HepG2 (cell line): Measurements from ENCODE around the gene IGF2BP1. TPM values are rescaled to one million over a fixed set of nuclear protein-coding genes. Genes with fewer than 3 reads are reported as not detected.
A peak's percentile ranks its signal among the peaks of the same experiment; 100 is the strongest.

ENCODE experiments used
- CBX5 ChIP-seq: sonication (generic); formaldehyde crosslinking; IDR thresholded peaks from 2 replicates; pipeline ENCODE4 v1.4.0; 2020; ENCODE audit warnings: missing genetic modification reagents, borderline replicate concordance
- GABPA ChIP-seq, 2 experiments: IDR thresholded peaks; 2 replicates each; pipeline ENCODE4 v1.6.1; 2011 to 2016; ENCODE audit warnings: low read depth in 2 of 2, low read length in 1 of 2, missing biosample characterization in 1 of 2, missing genetic modification characterization in 1 of 2
- SCMH1 ChIP-seq: sonication (generic); formaldehyde crosslinking; IDR thresholded peaks from 2 replicates; pipeline ENCODE4 v1.9.0; 2021; ENCODE audit warnings: missing genetic modification reagents, mild to moderate bottlenecking, borderline replicate concordance
- ZBTB46 ChIP-seq: sonication (generic); formaldehyde crosslinking; IDR thresholded peaks from 2 replicates; pipeline ENCODE4 v1.4.0; 2020; ENCODE audit warnings: mild to moderate bottlenecking, missing genetic modification reagents, borderline replicate concordance
- ZMAT5 ChIP-seq: sonication (generic); formaldehyde crosslinking; IDR thresholded peaks from 2 replicates; pipeline ENCODE4 v1.5.0; 2020; ENCODE audit warnings: mild to moderate bottlenecking, low read depth, missing genetic modification reagents, borderline replicate concordance
- ZNF556 ChIP-seq: sonication (generic); formaldehyde crosslinking; IDR thresholded peaks from 2 replicates; pipeline ENCODE4 v1.4.0; 2020; ENCODE audit warnings: mild to moderate bottlenecking, missing genetic modification reagents, borderline replicate concordance
- polyA plus RNA-seq, 8 experiments: library from polyadenylated mRNA; depleted of rRNA in 3 of 8; stranded (reverse) in 7 of 8; unstranded in 1 of 8; fragments of >200 nt; fragmentation: Illumina TruSeq in 4 of 8; extraction: Trizol in 4 of 8; gene quantifications; 2 replicates each; pipeline versions ENCODE4 v1.2.1 to v1.2.3, GENCODE V29; 2011 to 2016; ENCODE audit warnings: low read depth in 4 of 8, missing spikeins in 1 of 8, mixed read lengths in 1 of 8; ENCODE audit not compliant: insufficient read depth in 1 of 8
- total RNA-seq, 5 experiments: library from RNA; depleted of rRNA; stranded (reverse); fragments of >200 nt; fragmentation: Illumina TruSeq; extraction: Trizol; gene quantifications; 2 replicates each; pipeline ENCODE4 v1.2.3, GENCODE V29; 2016; ENCODE audit warnings: low read depth in 1 of 5
- TF ChIP-seq, protein P1 (sequence below): sonication (generic); formaldehyde crosslinking; IDR thresholded peaks from 2 replicates; pipeline ENCODE4 v1.4.0; 2020; ENCODE audit warnings: missing genetic modification reagents
- TF ChIP-seq, protein P2 (sequence below): sonication (generic); formaldehyde crosslinking; IDR thresholded peaks from 2 replicates; pipeline ENCODE4 v1.5.0; 2020; ENCODE audit warnings: missing genetic modification reagents, mild to moderate bottlenecking, borderline replicate concordance
- TF ChIP-seq, protein P3 (sequence below): sonication (generic); formaldehyde crosslinking; IDR thresholded peaks from 2 replicates; pipeline ENCODE4 v1.4.0; 2020; ENCODE audit warnings: missing genetic modification reagents, borderline replicate concordance
- TF ChIP-seq, protein P4 (sequence below): sonication (generic); formaldehyde crosslinking; IDR thresholded peaks from 2 replicates; pipeline ENCODE4 v1.4.0; 2020; ENCODE audit warnings: missing genetic modification reagents
- TF ChIP-seq, protein P5 (sequence below): sonication (generic); formaldehyde crosslinking; IDR thresholded peaks from 2 replicates; pipeline ENCODE4 v1.4.0; 2020; ENCODE audit warnings: missing genetic modification reagents

The IGF2BP1 gene
- total and polyA plus RNA-seq, 2 of the 13 experiments (the other 11 are each of a cell fraction or from before 2014, with no cell fraction given), result 29.7 to 75.1 TPM

GRCh38 chr17:49031965-49032928, 35.1 kb downstream of the IGF2BP1 start (continued):
- TF ChIP-seq, protein P1, sequence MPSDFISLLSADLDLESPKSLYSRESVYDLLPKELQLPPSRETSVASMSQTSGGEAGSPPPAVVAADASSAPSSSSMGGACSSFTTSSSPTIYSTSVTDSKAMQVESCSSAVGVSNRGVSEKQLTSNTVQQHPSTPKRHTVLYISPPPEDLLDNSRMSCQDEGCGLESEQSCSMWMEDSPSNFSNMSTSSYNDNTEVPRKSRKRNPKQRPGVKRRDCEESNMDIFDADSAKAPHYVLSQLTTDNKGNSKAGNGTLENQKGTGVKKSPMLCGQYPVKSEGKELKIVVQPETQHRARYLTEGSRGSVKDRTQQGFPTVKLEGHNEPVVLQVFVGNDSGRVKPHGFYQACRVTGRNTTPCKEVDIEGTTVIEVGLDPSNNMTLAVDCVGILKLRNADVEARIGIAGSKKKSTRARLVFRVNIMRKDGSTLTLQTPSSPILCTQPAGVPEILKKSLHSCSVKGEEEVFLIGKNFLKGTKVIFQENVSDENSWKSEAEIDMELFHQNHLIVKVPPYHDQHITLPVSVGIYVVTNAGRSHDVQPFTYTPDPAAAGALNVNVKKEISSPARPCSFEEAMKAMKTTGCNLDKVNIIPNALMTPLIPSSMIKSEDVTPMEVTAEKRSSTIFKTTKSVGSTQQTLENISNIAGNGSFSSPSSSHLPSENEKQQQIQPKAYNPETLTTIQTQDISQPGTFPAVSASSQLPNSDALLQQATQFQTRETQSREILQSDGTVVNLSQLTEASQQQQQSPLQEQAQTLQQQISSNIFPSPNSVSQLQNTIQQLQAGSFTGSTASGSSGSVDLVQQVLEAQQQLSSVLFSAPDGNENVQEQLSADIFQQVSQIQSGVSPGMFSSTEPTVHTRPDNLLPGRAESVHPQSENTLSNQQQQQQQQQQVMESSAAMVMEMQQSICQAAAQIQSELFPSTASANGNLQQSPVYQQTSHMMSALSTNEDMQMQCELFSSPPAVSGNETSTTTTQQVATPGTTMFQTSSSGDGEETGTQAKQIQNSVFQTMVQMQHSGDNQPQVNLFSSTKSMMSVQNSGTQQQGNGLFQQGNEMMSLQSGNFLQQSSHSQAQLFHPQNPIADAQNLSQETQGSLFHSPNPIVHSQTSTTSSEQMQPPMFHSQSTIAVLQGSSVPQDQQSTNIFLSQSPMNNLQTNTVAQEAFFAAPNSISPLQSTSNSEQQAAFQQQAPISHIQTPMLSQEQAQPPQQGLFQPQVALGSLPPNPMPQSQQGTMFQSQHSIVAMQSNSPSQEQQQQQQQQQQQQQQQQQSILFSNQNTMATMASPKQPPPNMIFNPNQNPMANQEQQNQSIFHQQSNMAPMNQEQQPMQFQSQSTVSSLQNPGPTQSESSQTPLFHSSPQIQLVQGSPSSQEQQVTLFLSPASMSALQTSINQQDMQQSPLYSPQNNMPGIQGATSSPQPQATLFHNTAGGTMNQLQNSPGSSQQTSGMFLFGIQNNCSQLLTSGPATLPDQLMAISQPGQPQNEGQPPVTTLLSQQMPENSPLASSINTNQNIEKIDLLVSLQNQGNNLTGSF (CRISPR knock-in tag), result no peak
- TF ChIP-seq, protein P2, sequence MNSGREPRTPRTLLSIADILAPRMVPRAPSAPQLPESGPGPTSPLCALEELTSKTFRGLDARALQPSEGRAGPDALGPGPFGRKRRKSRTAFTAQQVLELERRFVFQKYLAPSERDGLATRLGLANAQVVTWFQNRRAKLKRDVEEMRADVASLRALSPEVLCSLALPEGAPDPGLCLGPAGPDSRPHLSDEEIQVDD (CRISPR knock-in tag), result no peak
- no peak for TF ChIP-seq ZNF556 (CRISPR knock-in tag)
- TF ChIP-seq, protein P3, sequence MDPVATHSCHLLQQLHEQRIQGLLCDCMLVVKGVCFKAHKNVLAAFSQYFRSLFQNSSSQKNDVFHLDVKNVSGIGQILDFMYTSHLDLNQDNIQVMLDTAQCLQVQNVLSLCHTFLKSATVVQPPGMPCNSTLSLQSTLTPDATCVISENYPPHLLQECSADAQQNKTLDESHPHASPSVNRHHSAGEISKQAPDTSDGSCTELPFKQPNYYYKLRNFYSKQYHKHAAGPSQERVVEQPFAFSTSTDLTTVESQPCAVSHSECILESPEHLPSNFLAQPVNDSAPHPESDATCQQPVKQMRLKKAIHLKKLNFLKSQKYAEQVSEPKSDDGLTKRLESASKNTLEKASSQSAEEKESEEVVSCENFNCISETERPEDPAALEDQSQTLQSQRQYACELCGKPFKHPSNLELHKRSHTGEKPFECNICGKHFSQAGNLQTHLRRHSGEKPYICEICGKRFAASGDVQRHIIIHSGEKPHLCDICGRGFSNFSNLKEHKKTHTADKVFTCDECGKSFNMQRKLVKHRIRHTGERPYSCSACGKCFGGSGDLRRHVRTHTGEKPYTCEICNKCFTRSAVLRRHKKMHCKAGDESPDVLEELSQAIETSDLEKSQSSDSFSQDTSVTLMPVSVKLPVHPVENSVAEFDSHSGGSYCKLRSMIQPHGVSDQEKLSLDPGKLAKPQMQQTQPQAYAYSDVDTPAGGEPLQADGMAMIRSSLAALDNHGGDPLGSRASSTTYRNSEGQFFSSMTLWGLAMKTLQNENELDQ (CRISPR knock-in tag), result no peak; the same call in 1 of the 2 replicates
- TF ChIP-seq CBX5, result no peak
- TF ChIP-seq, protein P4, sequence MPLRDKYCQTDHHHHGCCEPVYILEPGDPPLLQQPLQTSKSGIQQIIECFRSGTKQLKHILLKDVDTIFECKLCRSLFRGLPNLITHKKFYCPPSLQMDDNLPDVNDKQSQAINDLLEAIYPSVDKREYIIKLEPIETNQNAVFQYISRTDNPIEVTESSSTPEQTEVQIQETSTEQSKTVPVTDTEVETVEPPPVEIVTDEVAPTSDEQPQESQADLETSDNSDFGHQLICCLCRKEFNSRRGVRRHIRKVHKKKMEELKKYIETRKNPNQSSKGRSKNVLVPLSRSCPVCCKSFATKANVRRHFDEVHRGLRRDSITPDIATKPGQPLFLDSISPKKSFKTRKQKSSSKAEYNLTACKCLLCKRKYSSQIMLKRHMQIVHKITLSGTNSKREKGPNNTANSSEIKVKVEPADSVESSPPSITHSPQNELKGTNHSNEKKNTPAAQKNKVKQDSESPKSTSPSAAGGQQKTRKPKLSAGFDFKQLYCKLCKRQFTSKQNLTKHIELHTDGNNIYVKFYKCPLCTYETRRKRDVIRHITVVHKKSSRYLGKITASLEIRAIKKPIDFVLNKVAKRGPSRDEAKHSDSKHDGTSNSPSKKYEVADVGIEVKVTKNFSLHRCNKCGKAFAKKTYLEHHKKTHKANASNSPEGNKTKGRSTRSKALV (CRISPR knock-in tag), result no peak
- no peak for TF ChIP-seq SCMH1
- TF ChIP-seq ZMAT5 (CRISPR knock-in tag), result no peak
- TF ChIP-seq, protein P5, sequence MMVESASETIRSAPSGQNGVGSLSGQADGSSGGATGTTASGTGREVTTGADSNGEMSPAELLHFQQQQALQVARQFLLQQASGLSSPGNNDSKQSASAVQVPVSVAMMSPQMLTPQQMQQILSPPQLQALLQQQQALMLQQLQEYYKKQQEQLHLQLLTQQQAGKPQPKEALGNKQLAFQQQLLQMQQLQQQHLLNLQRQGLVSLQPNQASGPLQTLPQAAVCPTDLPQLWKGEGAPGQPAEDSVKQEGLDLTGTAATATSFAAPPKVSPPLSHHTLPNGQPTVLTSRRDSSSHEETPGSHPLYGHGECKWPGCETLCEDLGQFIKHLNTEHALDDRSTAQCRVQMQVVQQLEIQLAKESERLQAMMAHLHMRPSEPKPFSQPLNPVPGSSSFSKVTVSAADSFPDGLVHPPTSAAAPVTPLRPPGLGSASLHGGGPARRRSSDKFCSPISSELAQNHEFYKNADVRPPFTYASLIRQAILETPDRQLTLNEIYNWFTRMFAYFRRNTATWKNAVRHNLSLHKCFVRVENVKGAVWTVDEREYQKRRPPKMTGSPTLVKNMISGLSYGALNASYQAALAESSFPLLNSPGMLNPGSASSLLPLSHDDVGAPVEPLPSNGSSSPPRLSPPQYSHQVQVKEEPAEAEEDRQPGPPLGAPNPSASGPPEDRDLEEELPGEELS, result no peak
- TF ChIP-seq ZBTB46, result no peak
- TF ChIP-seq GABPA (IDR thresholded peaks at IDR 0.05; ENCODE audit: low read depth, low read length), result no peak
- peak; percentile 44; the same call in 1 of the 2 replicates for TF ChIP-seq GABPA (CRISPR knock-in tag; IDR thresholded peaks at IDR 0.05; ENCODE audit: low read depth)
